H9 (cell line): ENCODE results near the gene MED25. TPM values are rescaled to one million over a fixed set of nuclear protein-coding genes. Genes with fewer than 3 reads are reported as not detected.

Experiments used
- DNase-seq: peaks from one replicate; pipeline ENCODE4 v3.0.0-alpha.2; 2017
- H2AFZ ChIP-seq: one replicate; pipeline ENCODE4 v1.6.1; 2013; ENCODE audit warnings: mild to moderate bottlenecking, low read length, control low read depth, moderate library complexity
- H2AK5ac ChIP-seq: 2 replicates; pipeline ENCODE4 v1.6.1; 2013; ENCODE audit warnings: low read length, control low read depth, mixed read lengths; ENCODE audit not compliant: insufficient read length
- H2BK120ac ChIP-seq: one replicate; pipeline ENCODE4 v1.6.1; 2013; ENCODE audit warnings: low read depth, mild to moderate bottlenecking, low read length, control low read depth, inconsistent platforms; ENCODE audit not compliant: poor library complexity, severe bottlenecking
- H2BK12ac ChIP-seq: 2 replicates; pipeline ENCODE4 v1.6.1; 2013; ENCODE audit warnings: low read length, control low read depth, mixed read lengths, low read depth; ENCODE audit not compliant: insufficient read length
- H2BK15ac ChIP-seq: 2 replicates; pipeline ENCODE4 v1.6.1; 2013; ENCODE audit warnings: low read depth, low read length, control low read depth
- H2BK20ac ChIP-seq: one replicate; pipeline ENCODE4 v1.6.1; 2013; ENCODE audit warnings: low read depth, mild to moderate bottlenecking, low read length, control low read depth, inconsistent platforms; ENCODE audit not compliant: poor library complexity, severe bottlenecking
- H2BK5ac ChIP-seq: 2 replicates; pipeline ENCODE4 v1.6.1; 2013; ENCODE audit warnings: low read length, control low read depth, mixed read lengths; ENCODE audit not compliant: insufficient read length
- H3K14ac ChIP-seq: 2 replicates; pipeline ENCODE4 v1.6.1; 2013; ENCODE audit warnings: low read length, control low read depth; ENCODE audit not compliant: insufficient read depth
- H3K18ac ChIP-seq: 2 replicates; pipeline ENCODE4 v1.6.1; 2013; ENCODE audit warnings: low read depth, mild to moderate bottlenecking, mixed read lengths, low read length, control low read depth; ENCODE audit not compliant: insufficient read length
- H3K23ac ChIP-seq: 2 replicates; pipeline ENCODE4 v1.6.1; 2013; ENCODE audit warnings: low read length, control low read depth, mixed read lengths, low read depth; ENCODE audit not compliant: insufficient read length
- H3K23me2 ChIP-seq: 2 replicates; pipeline ENCODE4 v1.6.1; 2013; ENCODE audit warnings: low read depth, mild to moderate bottlenecking, mixed read lengths, low read length, control low read depth; ENCODE audit not compliant: insufficient read length, poor library complexity, severe bottlenecking
- H3K27ac ChIP-seq: 2 replicates; pipeline ENCODE4 v1.5.1; 2013; ENCODE audit warnings: low read length, control low read depth, mixed read lengths, low read depth; ENCODE audit not compliant: insufficient read length
- H3K27me3 ChIP-seq: 2 replicates; pipeline ENCODE4 v1.6.1; 2013; ENCODE audit warnings: low read length, control low read depth, inconsistent platforms; ENCODE audit not compliant: insufficient read depth
- H3K4ac ChIP-seq: 2 replicates; pipeline ENCODE4 v1.6.1; 2013; ENCODE audit warnings: low read depth, mild to moderate bottlenecking, control low read depth, inconsistent platforms, low read length, moderate library complexity
- H3K4me1 ChIP-seq: 2 replicates; pipeline ENCODE4 v1.6.1; 2013; ENCODE audit warnings: low read length, control low read depth, inconsistent platforms; ENCODE audit not compliant: insufficient read depth
- H3K4me2 ChIP-seq: 2 replicates; pipeline ENCODE4 v1.6.1; 2013; ENCODE audit warnings: low read length, control low read depth, mixed read lengths; ENCODE audit not compliant: insufficient read length, insufficient read depth
- H3K56ac ChIP-seq: 2 replicates; pipeline ENCODE4 v1.6.1; 2013; ENCODE audit warnings: low read depth, mild to moderate bottlenecking, mixed read lengths, low read length, control low read depth; ENCODE audit not compliant: insufficient read length
- H3K79me1 ChIP-seq: 2 replicates; pipeline ENCODE4 v1.6.1; 2013; ENCODE audit warnings: low read depth, mild to moderate bottlenecking, moderate library complexity, low read length, control low read depth, inconsistent platforms; ENCODE audit not compliant: insufficient read depth, poor library complexity, severe bottlenecking
- H3K79me2 ChIP-seq: 2 replicates; pipeline ENCODE4 v1.6.1; 2013; ENCODE audit warnings: low read length, control low read depth, inconsistent platforms; ENCODE audit not compliant: insufficient read depth
- H3K9ac ChIP-seq: 2 replicates; pipeline ENCODE4 v1.6.1; 2013; ENCODE audit warnings: low read length, control low read depth, mixed read lengths; ENCODE audit not compliant: insufficient read length; ENCODE audit errors: extremely low read depth
- H3K9me3 ChIP-seq: one replicate; pipeline ENCODE4 v1.6.1; 2013; ENCODE audit warnings: low read depth, low read length, inconsistent platforms; ENCODE audit not compliant: control insufficient read depth
- H3T11ph ChIP-seq: one replicate; pipeline ENCODE4 v1.6.1; 2013; ENCODE audit warnings: mild to moderate bottlenecking, low read length, control low read depth, inconsistent platforms
- H4K20me1 ChIP-seq: one replicate; pipeline ENCODE4 v1.6.1; 2013; ENCODE audit not compliant: control insufficient read depth, insufficient read length, insufficient read depth
- H4K5ac ChIP-seq: 2 replicates; pipeline ENCODE4 v1.6.1; 2013; ENCODE audit warnings: low read depth, mild to moderate bottlenecking, mixed read lengths, low read length, control low read depth; ENCODE audit not compliant: insufficient read length
- H4K8ac ChIP-seq: replicated peaks from 2 replicates; pipeline ENCODE4 v1.6.1; 2013; ENCODE audit warnings: low read length, control low read depth, mixed read lengths, low read depth; ENCODE audit not compliant: insufficient read length
- H4K91ac ChIP-seq: 2 replicates; pipeline ENCODE4 v1.6.1; 2013; ENCODE audit warnings: low read depth, mild to moderate bottlenecking, moderate library complexity, mixed read lengths, low read length, control low read depth; ENCODE audit not compliant: insufficient read length
- H3K27ac Mint-ChIP-seq, 3 experiments: 2 replicates in 2 of 3; 3 replicates in 1 of 3; pipeline ENCODE4 v1.8.0; 2020 to 2021; ENCODE audit warnings: mixed read lengths in 3 of 3, mild to moderate bottlenecking in 1 of 3, moderate library complexity in 1 of 3
- H3K27me3 Mint-ChIP-seq: 2 replicates; pipeline ENCODE4 v1.8.0; 2021; ENCODE audit warnings: low read depth, mild to moderate bottlenecking, moderate library complexity, mixed read lengths
- H3K36me3 Mint-ChIP-seq, 3 experiments: 2 replicates in 2 of 3; 3 replicates in 1 of 3; pipeline ENCODE4 v1.8.0; 2020 to 2021; ENCODE audit warnings: low read depth in 3 of 3, mixed read lengths in 3 of 3; ENCODE audit not compliant: insufficient read depth in 1 of 3
- H3K4me1 Mint-ChIP-seq, 2 experiments: 2 replicates each; pipeline ENCODE4 v1.8.0; 2020; ENCODE audit warnings: mixed read lengths in 2 of 2
- H3K4me3 Mint-ChIP-seq, 2 experiments: 2 replicates in 1 of 2; 3 replicates in 1 of 2; pipeline ENCODE4 v1.8.0; 2020 to 2021; ENCODE audit warnings: mild to moderate bottlenecking in 2 of 2, mixed read lengths in 2 of 2, moderate library complexity in 1 of 2
- H3K9me3 Mint-ChIP-seq, 2 experiments: 2 replicates in 1 of 2; 3 replicates in 1 of 2; pipeline ENCODE4 v1.8.0; 2020; ENCODE audit warnings: mild to moderate bottlenecking in 2 of 2, mixed read lengths in 2 of 2, moderate library complexity in 1 of 2
- WGBS: extraction: QIAGEN DNeasy Blood & Tissue Kit; methylation state at CpG from one replicate; pipeline ENCODE4 v1.1.7; 2013; ENCODE audit warnings: missing lambda C conversion rate, low lambda C conversion rate, mixed read lengths; ENCODE audit not compliant: insufficient read length; ENCODE audit errors: extremely low coverage; 5-methylcytosine and 5-hydroxymethylcytosine counted together
- total RNA-seq: library from RNA; stranded (reverse); gene quantifications from 2 replicates; pipeline ENCODE4 v1.2.1, GENCODE V29; 2021
- TF ChIP-seq, protein P1 (sequence below): fragments of 200-600 bp; sonication (generic); conservative IDR thresholded peaks from 3 replicates; pipeline ENCODE4 v1.8.0; 2021; ENCODE audit warnings: antibody characterized with exemption, mild to moderate bottlenecking

Gene MED25
- total RNA-seq, 1 experiment from 2014 or later, result 77.5 TPM

GRCh38 chr19:49807058-49807903 is 10.8 kb upstream of the MED25 start:
- no peak overlapping the region for H3K56ac ChIP-seq
- no peak overlapping the region for H3K9ac ChIP-seq
- H2BK12ac ChIP-seq, result no peak overlapping the region
- H3K79me1 ChIP-seq, result no peaks in the 10 kb centered on the region
- TF ChIP-seq, protein P1, sequence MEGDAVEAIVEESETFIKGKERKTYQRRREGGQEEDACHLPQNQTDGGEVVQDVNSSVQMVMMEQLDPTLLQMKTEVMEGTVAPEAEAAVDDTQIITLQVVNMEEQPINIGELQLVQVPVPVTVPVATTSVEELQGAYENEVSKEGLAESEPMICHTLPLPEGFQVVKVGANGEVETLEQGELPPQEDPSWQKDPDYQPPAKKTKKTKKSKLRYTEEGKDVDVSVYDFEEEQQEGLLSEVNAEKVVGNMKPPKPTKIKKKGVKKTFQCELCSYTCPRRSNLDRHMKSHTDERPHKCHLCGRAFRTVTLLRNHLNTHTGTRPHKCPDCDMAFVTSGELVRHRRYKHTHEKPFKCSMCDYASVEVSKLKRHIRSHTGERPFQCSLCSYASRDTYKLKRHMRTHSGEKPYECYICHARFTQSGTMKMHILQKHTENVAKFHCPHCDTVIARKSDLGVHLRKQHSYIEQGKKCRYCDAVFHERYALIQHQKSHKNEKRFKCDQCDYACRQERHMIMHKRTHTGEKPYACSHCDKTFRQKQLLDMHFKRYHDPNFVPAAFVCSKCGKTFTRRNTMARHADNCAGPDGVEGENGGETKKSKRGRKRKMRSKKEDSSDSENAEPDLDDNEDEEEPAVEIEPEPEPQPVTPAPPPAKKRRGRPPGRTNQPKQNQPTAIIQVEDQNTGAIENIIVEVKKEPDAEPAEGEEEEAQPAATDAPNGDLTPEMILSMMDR, result no peak
- H3K36me3 Mint-ChIP-seq, result peaks cover 22 to 40% (median 39%) of the 10 kb centered on the region in 3 experiments; a peak in 6 of 7 replicates
- peak overlapping the region in 1 of 3 experiments; percentile 77; a peak in 1 of 7 replicates for H3K27ac Mint-ChIP-seq
- H3K79me2 ChIP-seq, result no peaks in the 10 kb centered on the region
- no peaks in the 10 kb centered on the region; a peak in 2 of 5 replicates for H3K9me3 Mint-ChIP-seq
- H3K4me2 ChIP-seq, result no peak overlapping the region
- no peaks in the 10 kb centered on the region; the same call in 1 of the 2 replicates for H3K4me1 ChIP-seq
- H3K14ac ChIP-seq, result no peak overlapping the region
- no peak overlapping the region for H3K18ac ChIP-seq
- no peak overlapping the region for H3K4ac ChIP-seq
- H4K91ac ChIP-seq, result no peak overlapping the region
- no peak overlapping the region for H4K8ac ChIP-seq
- H3T11ph ChIP-seq, result no peak overlapping the region
- no peak overlapping the region for H2BK15ac ChIP-seq
- H2BK120ac ChIP-seq, result no peak overlapping the region
- H2AFZ ChIP-seq, result no peak overlapping the region
- no peak overlapping the region for H3K27ac ChIP-seq
- H2BK20ac ChIP-seq, result no peak overlapping the region
- no peak overlapping the region for H4K5ac ChIP-seq
- no peaks in the 10 kb centered on the region for H4K20me1 ChIP-seq
- peaks cover 8% of the 10 kb centered on the region for H3K23me2 ChIP-seq
- no peak for DNase-seq
- H3K4me1 Mint-ChIP-seq, result peaks cover 15 to 38% of the 10 kb centered on the region in 2 experiments
- no peak overlapping the region for H2BK5ac ChIP-seq
- peaks cover 7% of the 10 kb centered on the region for H3K27me3 Mint-ChIP-seq
- no peaks in the 10 kb centered on the region for H3K9me3 ChIP-seq
- no CpG with 5 or more reads among the region's 18 CpGs for WGBS
- no peak overlapping the region for H3K23ac ChIP-seq
- no peaks in the 10 kb centered on the region for H3K27me3 ChIP-seq
- H3K4me3 Mint-ChIP-seq, result no peak overlapping the region
- no peak overlapping the region for H2AK5ac ChIP-seq
